Measurements from ENCODE around the gene IQGAP2. TPM values are rescaled to one million over a fixed set of nuclear protein-coding genes. Genes with fewer than 3 reads are reported as not detected.

The IQGAP2 gene
- total RNA-seq, 1 experiment from 2014 or later: 0.59 TPM

GRCh38 chr5:76625087-76625815, 222.2 kb downstream of the IQGAP2 start:
- no peaks in the 10 kb centered on the region for H3K36me3 ChIP-seq (ENCODE audit: control insufficient read depth, insufficient read depth, low read length)
- intact Hi-C loops (cut with micrococcal nuclease; ENCODE audit: unreplicated experiment): no loop called here
- in situ Hi-C loops (cut with HindIII; ENCODE audit: low pct_unique_long_range_greater_than_20kb, low sequenced_read_pairs): no loop called here
- peaks cover 6% of the 10 kb centered on the region for H3K4me1 ChIP-seq (ENCODE audit: control insufficient read depth, insufficient read depth, low read length)
- ChIA-PET CTCF (no interaction called here), POLR2A (no interaction called here)
- no peak for TF ChIP-seq TCF7L2 (IDR thresholded peaks at IDR 0.05; ENCODE audit: low read depth, low read length)
- no peak for TF ChIP-seq SIN3A (IDR thresholded peaks at IDR 0.05; ENCODE audit: borderline replicate concordance, insufficient read depth, low read depth, low read length)
- TF ChIP-seq CTCF (IDR thresholded peaks at IDR 0.05): no peak
- TF ChIP-seq POLR2AphosphoS5 (IDR thresholded peaks at IDR 0.05; ENCODE audit: low read depth, low read length): no peak
- no peak for TF ChIP-seq REST (IDR thresholded peaks at IDR 0.05; ENCODE audit: insufficient read depth in 1 of 2, low read depth in 2 of 2, low read length in 1 of 2)
- no TSS peak for BruUV-seq (replicated peaks)
- ATAC-seq (no peak), DNase-seq (ENCODE audit: low read depth, low spot score) (no peak)
- no peaks in the 10 kb centered on the region for H3K9me3 ChIP-seq (ENCODE audit: control insufficient read depth, insufficient read depth, low read depth, low read length)
- H3K27me3 ChIP-seq (ENCODE audit: control insufficient read depth, insufficient read depth, low read length): no peaks in the 10 kb centered on the region; the same call in 1 of the 2 replicates
- H3K27ac ChIP-seq (ENCODE audit: low read length): no peak overlapping the region
- no peak overlapping the region for H3K4me3 ChIP-seq (ENCODE audit: low read depth in 2 of 2, low read length in 2 of 2)

GRCh38 chr5:76626738-76627137, 223.7 kb downstream of the IQGAP2 start:
- H3K27me3 ChIP-seq (ENCODE audit: control insufficient read depth, insufficient read depth, low read length): peaks cover 6% of the 10 kb centered on the region
- in situ Hi-C loops (cut with HindIII; ENCODE audit: low pct_unique_long_range_greater_than_20kb, low sequenced_read_pairs): no loop called here

More at GRCh38 chr5:76626738-76627137, 223.7 kb downstream of the IQGAP2 start:
- no peak overlapping the region for H3K27ac ChIP-seq (ENCODE audit: low read length)
- no peaks in the 10 kb centered on the region for H3K9me3 ChIP-seq (ENCODE audit: control insufficient read depth, insufficient read depth, low read depth, low read length)
- no peak overlapping the region for H3K4me3 ChIP-seq (ENCODE audit: low read depth in 2 of 2, low read length in 2 of 2)
- H3K4me1 ChIP-seq (ENCODE audit: control insufficient read depth, insufficient read depth, low read length): peaks cover 6% of the 10 kb centered on the region
- BruUV-seq (replicated peaks): no TSS peak
- ChIA-PET CTCF (interaction anchor here (0.6 kb wide), 1 partner anchor 25 kb away, joined by 4 read pairs; no protein-coding TSS in a partner anchor), POLR2A (no interaction called here)
- H3K36me3 ChIP-seq (ENCODE audit: control insufficient read depth, insufficient read depth, low read length): no peaks in the 10 kb centered on the region
- intact Hi-C loops (cut with micrococcal nuclease; ENCODE audit: unreplicated experiment): no loop called here
- no peak for ATAC-seq
- DNase-seq (ENCODE audit: low read depth, low spot score): no peak
- TF ChIP-seq TCF7L2 (IDR thresholded peaks at IDR 0.05; ENCODE audit: low read depth, low read length): no peak
- TF ChIP-seq SIN3A (IDR thresholded peaks at IDR 0.05; ENCODE audit: borderline replicate concordance, insufficient read depth, low read depth, low read length): no peak
- no peak for TF ChIP-seq REST (IDR thresholded peaks at IDR 0.05; ENCODE audit: insufficient read depth in 1 of 2, low read depth in 2 of 2, low read length in 1 of 2)
